Esophagus squamous epithelium (tissue), 4 donors: ENCODE measurements around the gene PUS1.

Experiments
- POLR2A ChIP-seq, 4 donors: fragments of 450-650 bp; IDR thresholded peaks; one replicate each; pipeline ENCODE4 v1.6.1; 2017; ENCODE audit warnings: antibody characterized with exemption in 4 of 4, mild to moderate bottlenecking in 4 of 4, moderate library complexity in 3 of 4
- TF ChIP-seq, protein P1 (sequence below), 6 experiments: fragments of 450-650 bp in 4 of 6; fragments of 200-600 bp in 2 of 6; sonication (generic) in 2 of 6; IDR thresholded peaks; one replicate each; pipeline ENCODE4 v1.5.1; 2016 to 2019; ENCODE audit warnings: antibody characterized with exemption in 6 of 6, mild to moderate bottlenecking in 4 of 6, moderate library complexity in 4 of 6

DNA sequence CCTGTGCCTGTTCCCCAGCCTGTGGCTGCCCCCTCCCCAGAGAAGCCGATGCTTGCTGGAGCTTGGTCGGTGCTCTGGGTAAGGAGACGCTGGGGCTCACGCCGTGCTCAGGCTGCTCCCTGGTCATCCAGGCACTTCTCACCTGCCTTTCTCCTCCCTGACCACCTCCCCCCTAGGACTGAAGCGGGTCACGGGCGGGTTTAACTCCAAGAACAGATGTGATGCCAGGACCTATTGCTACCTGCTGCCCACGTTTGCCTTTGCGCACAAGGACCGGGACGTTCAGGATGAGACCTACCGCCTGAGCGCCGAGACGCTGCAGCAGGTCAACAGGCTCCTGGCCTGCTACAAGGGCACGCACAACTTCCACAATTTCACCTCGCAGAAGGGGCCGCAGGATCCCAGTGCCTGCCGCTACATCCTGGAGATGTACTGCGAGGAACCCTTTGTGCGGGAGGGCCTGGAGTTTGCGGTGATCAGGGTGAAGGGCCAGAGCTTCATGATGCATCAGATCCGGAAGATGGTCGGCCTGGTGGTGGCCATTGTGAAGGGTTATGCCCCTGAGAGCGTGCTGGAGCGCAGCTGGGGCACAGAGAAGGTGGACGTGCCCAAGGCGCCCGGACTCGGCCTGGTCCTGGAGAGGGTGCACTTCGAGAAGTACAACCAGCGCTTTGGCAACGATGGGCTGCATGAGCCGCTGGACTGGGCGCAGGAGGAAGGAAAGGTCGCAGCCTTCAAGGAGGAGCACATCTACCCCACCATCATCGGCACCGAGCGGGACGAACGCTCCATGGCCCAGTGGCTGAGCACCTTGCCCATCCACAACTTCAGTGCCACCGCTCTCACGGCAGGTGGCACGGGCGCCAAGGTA lies 12.3 kb downstream of the PUS1 start:
- TF ChIP-seq, protein P1, sequence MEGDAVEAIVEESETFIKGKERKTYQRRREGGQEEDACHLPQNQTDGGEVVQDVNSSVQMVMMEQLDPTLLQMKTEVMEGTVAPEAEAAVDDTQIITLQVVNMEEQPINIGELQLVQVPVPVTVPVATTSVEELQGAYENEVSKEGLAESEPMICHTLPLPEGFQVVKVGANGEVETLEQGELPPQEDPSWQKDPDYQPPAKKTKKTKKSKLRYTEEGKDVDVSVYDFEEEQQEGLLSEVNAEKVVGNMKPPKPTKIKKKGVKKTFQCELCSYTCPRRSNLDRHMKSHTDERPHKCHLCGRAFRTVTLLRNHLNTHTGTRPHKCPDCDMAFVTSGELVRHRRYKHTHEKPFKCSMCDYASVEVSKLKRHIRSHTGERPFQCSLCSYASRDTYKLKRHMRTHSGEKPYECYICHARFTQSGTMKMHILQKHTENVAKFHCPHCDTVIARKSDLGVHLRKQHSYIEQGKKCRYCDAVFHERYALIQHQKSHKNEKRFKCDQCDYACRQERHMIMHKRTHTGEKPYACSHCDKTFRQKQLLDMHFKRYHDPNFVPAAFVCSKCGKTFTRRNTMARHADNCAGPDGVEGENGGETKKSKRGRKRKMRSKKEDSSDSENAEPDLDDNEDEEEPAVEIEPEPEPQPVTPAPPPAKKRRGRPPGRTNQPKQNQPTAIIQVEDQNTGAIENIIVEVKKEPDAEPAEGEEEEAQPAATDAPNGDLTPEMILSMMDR (IDR thresholded peaks at IDR 0.05) = no peak
- no peak for TF ChIP-seq POLR2A (IDR thresholded peaks at IDR 0.05)
